Tibial artery (tissue), 4 donors: ENCODE results near the gene PLCD1.
A peak's percentile ranks its signal among the peaks of the same experiment; 100 is the strongest.
"Not testable (repeated sequence)": the region's sequence is repeated elsewhere in the genome, so short reads cannot be mapped to it uniquely, and the experiment has no call there.

Experiments
- DNase-seq, 2 donors: peaks; one replicate each; pipeline ENCODE4 v3.0.0-alpha.2; 2019
- H3K27ac ChIP-seq, 2 donors: fragments of 200-600 bp; sonication (generic) in 1 of 2; 1 replicate in 1 of 2; 2 replicates in 1 of 2; pipeline ENCODE4 v1.5.1; 2018 to 2019; ENCODE audit warnings: mild to moderate bottlenecking in 1 of 2
- H3K27me3 ChIP-seq, 2 donors: fragments of 200-600 bp; sonication (generic) in 1 of 2; one replicate each; pipeline versions ENCODE4 v1.5.1 to v1.6.0; 2016 to 2019
- H3K36me3 ChIP-seq, 3 donors: fragments of 200-600 bp; sonication (generic) in 2 of 3; one replicate each; pipeline ENCODE4 v1.5.1; 2016 to 2019; ENCODE audit warnings: mild to moderate bottlenecking in 2 of 3
- H3K4me1 ChIP-seq, 4 donors: fragments of 200-600 bp; sonication (generic) in 2 of 4; 1 replicate in 3 of 4; 2 replicates in 1 of 4; pipeline ENCODE4 v1.5.1; 2016 to 2019
- H3K4me3 ChIP-seq, 2 donors: fragments of 200-600 bp; sonication (generic) in 1 of 2; 1 replicate in 1 of 2; 2 replicates in 1 of 2; pipeline ENCODE4 v1.5.1; 2018 to 2019; ENCODE audit warnings: mild to moderate bottlenecking in 2 of 2
- H3K9me3 ChIP-seq, 3 donors: fragments of 200-600 bp; sonication (generic) in 1 of 3; one replicate each; pipeline ENCODE4 v1.5.1; 2016 to 2019
- CTCF ChIP-seq, 2 experiments: fragments of 200-600 bp in 1 of 2; fragments of 450-650 bp in 1 of 2; IDR thresholded peaks; one replicate each; pipeline ENCODE4 v1.5.1; 2017 to 2019; ENCODE audit warnings: antibody characterized with exemption in 2 of 2, mild to moderate bottlenecking in 1 of 2, moderate library complexity in 1 of 2
- intact Hi-C: fragments of 100-400 bp; cut with DNase I; formaldehyde crosslinking; loops from one replicate; pipeline ENCODE4 v1.15.0; 2023; ENCODE audit warnings: low total_unique reads

Gene PLCD1

GRCh38 chr3:38036286-38036685 is 6.8 kb upstream of the PLCD1 start:
- peaks cover 0 to 19% (median 16%) of the 10 kb centered on the region in 4 donors for H3K4me1 ChIP-seq
- no peaks in the 10 kb centered on the region for H3K36me3 ChIP-seq
- no peak overlapping the region for H3K4me3 ChIP-seq
- peak in 1 of 2 donors; percentile 33 for DNase-seq
- no peak for TF ChIP-seq CTCF (IDR thresholded peaks at IDR 0.05)
- no peaks in the 10 kb centered on the region for H3K9me3 ChIP-seq
- H3K27ac ChIP-seq = no peak overlapping the region
- H3K27me3 ChIP-seq = no peaks in the 10 kb centered on the region
- intact Hi-C loops = loop anchor here (5.0 to 10.0 kb wide), 3 partner anchors 34 to 129 kb away; partner anchors contain the start of genes ACAA1, MYD88 and OXSR1

- DNase-seq, H3K27me3 ChIP-seq, H3K4me3 ChIP-seq, H3K9me3 ChIP-seq, H3K36me3 ChIP-seq, H3K27ac ChIP-seq: not testable (repeated sequence)
- intact Hi-C loops = loop anchor here (10.0 kb wide), 2 partner anchors 100 to 130 kb away; partner anchors contain the start of genes ACAA1, MYD88 and OXSR1
- peaks cover 0 to 28% (median 27%) of the 10 kb centered on the region in 4 donors for H3K4me1 ChIP-seq
Measured at GRCh38 chr3:38034335-38034734, 4.9 kb upstream of the PLCD1 start.

- not testable (repeated sequence) for H3K27ac ChIP-seq, H3K36me3 ChIP-seq, H3K4me3 ChIP-seq, H3K27me3 ChIP-seq, H3K9me3 ChIP-seq
- intact Hi-C loops = loop anchor here (10.0 kb wide), 2 partner anchors 101 to 131 kb away; partner anchors contain the start of genes ACAA1, MYD88 and OXSR1
- peak in 1 of 2 donors; percentile 55 for DNase-seq
- peaks cover 0 to 30% (median 26%) of the 10 kb centered on the region in 4 donors for H3K4me1 ChIP-seq
Measured at GRCh38 chr3:38033586-38033985, 4.1 kb upstream of the PLCD1 start.

GRCh38 chr3:38032328-38032865 is 3.0 kb upstream of the PLCD1 start:
- peak in 1 of 2 donors; percentile 51 for DNase-seq
- Histone ChIP-seq H3K4me1 (peaks cover 0 to 42% (median 38%) of the 10 kb centered on the region in 4 donors), H3K36me3 (no peaks in the 10 kb centered on the region), H3K27ac (peak overlapping the region in 1 of 2 donors; percentile 98), H3K27me3 (no peaks in the 10 kb centered on the region), H3K9me3 (no peaks in the 10 kb centered on the region), H3K4me3 (no peak overlapping the region)
- intact Hi-C loops = loop anchor here (10.0 kb wide), 2 partner anchors 102 to 132 kb away; partner anchors contain the start of genes ACAA1, MYD88 and OXSR1
- TF ChIP-seq CTCF (IDR thresholded peaks at IDR 0.05) = no peak

GRCh38 chr3:38031022-38031994 is 1.9 kb upstream of the PLCD1 start:
- peaks cover 0 to 49% (median 43%) of the 10 kb centered on the region in 4 donors for H3K4me1 ChIP-seq
- H3K9me3 ChIP-seq = no peaks in the 10 kb centered on the region
- intact Hi-C loops = loop anchor here (10.0 kb wide), 2 partner anchors 103 to 133 kb away; partner anchors contain the start of genes ACAA1, MYD88 and OXSR1
- DNase-seq = peak; percentile 80 to 93
- H3K36me3 ChIP-seq = no peaks in the 10 kb centered on the region
- peak overlapping the region; percentile 86 to 98 for H3K27ac ChIP-seq
- no peaks in the 10 kb centered on the region for H3K27me3 ChIP-seq
- TF ChIP-seq CTCF (IDR thresholded peaks at IDR 0.05) = no peak
- H3K4me3 ChIP-seq = no peak overlapping the region

GRCh38 chr3:38030126-38031021 is 932 bp upstream of the PLCD1 start:
- Histone ChIP-seq H3K4me1 (peaks cover 0 to 58% (median 52%) of the 10 kb centered on the region in 4 donors), H3K36me3 (no peaks in the 10 kb centered on the region), H3K9me3 (no peaks in the 10 kb centered on the region), H3K4me3 (peak overlapping the region; percentile 95 to 98), H3K27me3 (no peaks in the 10 kb centered on the region), H3K27ac (peak overlapping the region; percentile 86 to 98)
- TF ChIP-seq CTCF (IDR thresholded peaks at IDR 0.05) = no peak
- peak in 1 of 2 donors; percentile 68 for DNase-seq
- intact Hi-C loops = loop anchor here (10.0 kb wide), 2 partner anchors 104 to 134 kb away; partner anchors contain the start of genes ACAA1, MYD88 and OXSR1
